NCI-H82 (cell line): ENCODE measurements around the gene CLDN9.

Experiments
- DNase-seq: peaks from one replicate; lab custom pipeline; 2025; lab: John Stamatoyannopoulos, UW

Gene CLDN9, protein sequence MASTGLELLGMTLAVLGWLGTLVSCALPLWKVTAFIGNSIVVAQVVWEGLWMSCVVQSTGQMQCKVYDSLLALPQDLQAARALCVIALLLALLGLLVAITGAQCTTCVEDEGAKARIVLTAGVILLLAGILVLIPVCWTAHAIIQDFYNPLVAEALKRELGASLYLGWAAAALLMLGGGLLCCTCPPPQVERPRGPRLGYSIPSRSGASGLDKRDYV

DNA sequence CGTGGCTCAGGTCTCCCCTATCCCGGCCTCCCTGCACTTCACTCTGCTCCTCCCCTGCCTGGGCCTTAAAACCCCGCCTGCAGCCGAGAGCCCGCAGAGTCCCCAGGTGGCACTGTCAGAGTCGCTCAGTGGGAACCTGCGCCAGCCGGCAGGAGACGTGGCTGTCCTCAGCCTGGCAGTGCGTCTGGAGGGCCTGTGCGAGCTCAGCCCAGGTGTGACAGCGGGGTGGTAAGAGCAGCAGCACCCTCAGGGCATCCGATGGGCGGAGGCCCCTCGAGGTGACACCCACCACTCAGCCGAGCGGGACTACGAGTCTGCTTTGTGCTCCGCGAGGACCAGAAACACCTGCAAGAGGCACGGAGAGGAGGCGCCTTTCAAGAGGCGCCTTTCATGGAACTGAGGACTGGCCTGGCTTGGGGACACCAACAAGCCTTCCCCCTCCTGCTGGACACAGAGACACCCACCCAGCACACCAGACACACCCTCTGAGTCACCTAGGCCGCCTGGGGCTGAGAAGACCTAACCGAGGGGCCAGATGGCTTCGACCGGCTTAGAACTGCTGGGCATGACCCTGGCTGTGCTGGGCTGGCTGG lies at the start of gene CLDN9:
CLDN9 (plus strand) TSS at position 96 of the 593 bp plus-strand sequence; CDS start at position 536, 440 bp downstream.
- DNase-seq, result no peak

DNA sequence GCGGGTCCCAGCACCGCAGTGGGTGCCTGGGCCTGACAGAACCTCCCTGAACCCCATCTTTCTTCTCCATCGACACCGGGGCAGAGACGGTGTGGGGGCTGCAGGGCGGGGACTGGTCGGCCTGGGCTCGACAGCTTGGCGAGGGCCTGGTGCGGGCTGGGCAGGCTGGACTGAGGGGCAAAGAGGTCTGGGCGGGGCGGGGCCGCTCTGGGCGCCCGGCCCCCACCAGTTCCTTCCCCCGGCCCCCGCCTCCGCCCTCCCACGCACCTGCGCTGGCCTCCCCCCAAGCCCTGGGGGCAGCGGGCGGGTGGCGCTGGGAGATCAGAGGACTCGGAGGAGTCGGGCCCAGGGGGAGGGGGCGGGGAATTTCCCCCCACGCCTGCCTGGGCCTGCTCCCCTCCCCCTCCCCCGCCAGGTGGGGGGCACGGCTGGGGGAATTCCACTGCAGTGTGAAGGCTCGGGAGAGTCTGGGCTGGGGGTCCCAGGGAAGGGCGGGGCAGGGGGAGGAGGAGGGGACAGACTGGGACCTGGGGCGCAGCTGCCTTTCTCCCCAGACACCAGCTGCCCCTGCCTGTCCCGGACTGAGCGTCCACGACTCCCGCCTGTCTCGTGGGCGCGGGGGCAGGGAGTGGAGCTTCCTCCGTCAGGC lies 49.5 kb upstream of the CLDN9 start:
- DNase-seq, result peak; percentile 81

DNA sequence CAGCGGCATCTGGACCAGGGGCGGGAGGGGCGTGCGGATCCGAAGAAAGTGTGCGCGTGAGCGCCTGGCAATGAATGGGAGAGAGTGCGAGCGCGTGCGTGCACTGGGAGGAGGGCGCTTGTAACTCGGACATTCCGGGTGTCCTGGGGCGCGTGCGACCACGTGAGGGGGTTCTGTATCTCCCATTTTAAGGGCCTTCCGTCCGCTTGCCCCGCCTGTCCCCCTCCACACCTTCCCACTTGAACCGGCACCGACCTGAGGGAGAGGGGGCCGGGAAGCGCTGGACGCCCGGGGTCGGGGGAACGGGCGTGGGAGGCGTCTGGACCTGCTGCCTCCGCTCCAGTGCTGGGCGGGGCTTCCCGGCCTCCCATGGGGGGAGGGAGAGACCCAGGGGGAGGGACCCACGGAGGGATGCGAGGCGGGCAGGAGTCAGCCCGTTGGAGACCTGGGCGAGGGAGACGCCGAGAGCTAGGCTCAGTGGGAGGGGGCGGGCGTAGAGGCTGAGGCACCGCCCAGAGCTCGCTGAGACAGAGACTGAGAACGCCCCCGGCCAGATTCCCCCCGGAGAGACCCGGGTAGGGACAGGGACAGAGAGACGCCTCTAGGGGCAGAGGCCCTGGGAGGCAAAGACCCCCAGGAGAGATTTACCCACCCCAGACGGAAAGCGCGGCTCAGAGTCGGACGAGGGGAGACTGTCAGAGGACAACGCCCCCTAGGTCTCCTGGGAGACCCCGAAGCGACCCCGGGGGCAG lies 48.8 kb upstream of the CLDN9 start, which contains the start of gene KREMEN2:
KREMEN2 (plus strand) TSS at position 553 of the 752 bp plus-strand sequence. CDS start 246 bp downstream, outside the sequence.
- peak; percentile 98 for DNase-seq

DNA sequence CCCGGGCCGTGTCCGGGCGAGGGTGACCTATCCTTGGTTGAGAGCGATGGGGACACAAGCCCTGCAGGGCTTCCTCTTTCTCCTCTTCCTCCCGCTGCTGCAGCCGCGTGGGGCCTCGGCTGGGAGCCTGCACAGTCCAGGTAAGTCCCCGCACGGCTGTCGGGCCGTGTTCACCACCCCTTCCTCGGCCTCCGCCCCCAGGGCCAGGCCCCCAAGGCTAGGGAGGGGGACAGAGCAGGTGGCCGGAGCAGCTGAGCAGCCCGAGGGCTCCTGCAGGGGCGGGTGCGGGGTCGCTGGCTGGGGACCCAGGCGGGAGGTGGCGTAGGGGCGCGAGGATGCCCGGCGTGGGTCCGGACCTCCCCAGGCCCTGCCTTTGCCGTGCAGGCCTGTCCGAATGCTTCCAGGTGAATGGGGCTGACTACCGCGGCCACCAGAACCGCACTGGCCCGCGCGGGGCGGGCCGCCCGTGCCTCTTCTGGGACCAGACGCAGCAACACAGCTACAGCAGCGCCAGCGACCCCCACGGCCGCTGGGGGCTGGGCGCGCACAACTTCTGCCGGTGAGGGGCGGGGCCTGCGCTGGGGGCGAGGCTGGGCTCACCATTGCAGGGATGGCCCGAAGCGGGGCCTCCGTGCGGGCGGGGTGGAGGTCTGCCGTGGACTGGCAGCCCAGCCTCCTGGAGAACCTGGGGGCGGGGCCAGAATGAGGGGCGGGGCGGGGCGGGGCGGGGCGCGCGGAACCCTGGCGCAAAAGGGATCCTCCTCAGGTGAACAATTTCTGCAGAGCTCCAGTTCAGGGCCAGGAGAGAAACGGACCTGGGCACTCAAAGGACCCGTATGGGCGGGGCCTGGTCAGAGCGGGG lies 48.0 kb upstream of the CLDN9 start:
- DNase-seq, result peak; percentile 97

DNA sequence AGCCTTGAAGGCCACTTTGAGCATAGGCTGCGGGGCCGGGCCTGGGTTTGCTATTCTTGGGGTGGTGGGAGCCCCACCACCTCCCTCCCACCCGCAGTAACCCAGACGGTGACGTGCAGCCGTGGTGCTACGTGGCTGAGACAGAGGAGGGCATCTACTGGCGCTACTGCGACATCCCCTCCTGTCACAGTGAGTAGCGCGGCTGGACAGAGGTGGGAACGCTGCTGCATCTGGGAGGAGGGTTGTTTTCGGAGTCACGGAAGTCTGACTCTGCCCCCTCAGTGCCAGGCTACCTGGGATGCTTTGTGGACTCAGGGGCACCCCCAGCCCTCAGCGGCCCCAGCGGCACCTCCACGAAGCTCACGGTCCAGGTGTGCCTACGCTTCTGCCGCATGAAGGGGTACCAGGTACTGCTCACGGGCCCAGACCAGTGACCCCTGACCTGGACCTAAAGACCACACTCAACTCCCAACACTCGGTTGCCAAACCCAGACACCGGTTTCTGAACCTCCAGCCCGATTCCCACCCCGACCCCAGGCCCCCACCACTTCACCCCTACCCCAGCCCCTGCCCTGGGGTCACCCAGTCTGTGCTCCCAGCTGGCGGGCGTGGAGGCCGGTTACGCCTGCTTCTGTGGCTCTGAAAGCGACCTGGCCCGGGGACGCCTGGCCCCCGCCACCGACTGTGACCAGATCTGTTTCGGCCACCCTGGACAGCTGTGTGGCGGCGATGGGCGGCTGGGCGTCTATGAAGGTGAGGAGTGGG lies 46.5 kb upstream of the CLDN9 start:
- DNase-seq, result no peak

DNA sequence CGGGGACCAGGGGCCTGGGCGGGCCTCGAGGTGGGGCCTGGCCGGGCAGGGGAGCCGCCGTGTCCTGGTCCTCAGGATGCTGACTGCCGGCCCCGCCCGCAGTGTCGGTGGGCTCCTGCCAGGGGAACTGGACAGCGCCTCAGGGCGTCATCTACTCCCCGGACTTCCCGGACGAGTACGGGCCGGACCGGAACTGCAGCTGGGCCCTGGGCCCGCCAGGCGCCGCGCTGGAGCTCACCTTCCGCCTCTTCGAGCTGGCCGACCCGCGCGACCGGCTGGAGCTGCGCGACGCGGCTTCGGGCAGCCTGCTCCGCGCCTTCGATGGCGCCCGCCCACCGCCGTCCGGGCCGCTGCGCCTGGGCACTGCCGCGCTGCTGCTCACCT lies 45.9 kb upstream of the CLDN9 start:
- no peak for DNase-seq

DNA sequence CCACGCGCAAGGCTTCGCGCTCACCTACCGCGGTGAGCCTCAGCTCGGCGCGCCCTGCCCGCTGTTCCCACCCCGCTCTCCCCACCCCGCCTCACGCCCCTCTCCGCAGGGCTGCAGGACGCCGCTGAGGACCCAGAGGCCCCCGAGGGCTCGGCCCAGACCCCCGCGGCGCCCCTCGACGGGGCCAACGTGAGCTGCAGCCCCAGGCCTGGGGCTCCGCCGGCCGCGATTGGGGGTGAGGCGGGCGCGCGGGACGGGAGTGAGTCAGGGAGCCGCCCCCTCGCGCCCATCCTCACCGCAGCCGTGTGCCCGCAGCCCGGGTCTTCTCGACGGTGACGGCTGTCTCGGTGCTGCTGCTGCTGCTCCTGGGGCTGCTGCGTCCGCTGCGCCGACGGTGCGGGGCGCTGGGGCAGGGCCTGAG lies 45.5 kb upstream of the CLDN9 start:
- DNase-seq, result no peak

DNA sequence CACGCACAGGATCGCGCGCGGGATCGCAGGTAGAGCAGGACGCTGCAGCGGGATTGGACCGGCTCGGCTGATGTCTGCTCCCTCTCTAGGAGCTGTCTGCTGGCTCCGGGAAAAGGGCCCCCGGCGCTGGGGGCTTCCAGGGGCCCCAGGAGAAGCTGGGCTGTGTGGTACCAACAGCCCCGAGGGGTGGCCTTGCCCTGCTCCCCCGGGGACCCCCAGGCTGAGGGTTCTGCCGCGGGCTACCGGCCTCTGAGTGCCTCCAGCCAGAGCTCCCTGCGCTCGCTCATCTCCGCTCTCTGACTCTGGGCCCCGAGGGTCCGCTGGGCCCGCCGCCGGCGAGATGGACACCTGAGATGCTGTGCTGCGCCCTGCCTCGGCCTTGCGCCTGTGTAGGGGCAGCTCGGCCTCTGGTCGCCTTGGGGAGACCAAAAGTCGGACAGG lies 45.0 kb upstream of the CLDN9 start:
- DNase-seq, result no peak

DNA sequence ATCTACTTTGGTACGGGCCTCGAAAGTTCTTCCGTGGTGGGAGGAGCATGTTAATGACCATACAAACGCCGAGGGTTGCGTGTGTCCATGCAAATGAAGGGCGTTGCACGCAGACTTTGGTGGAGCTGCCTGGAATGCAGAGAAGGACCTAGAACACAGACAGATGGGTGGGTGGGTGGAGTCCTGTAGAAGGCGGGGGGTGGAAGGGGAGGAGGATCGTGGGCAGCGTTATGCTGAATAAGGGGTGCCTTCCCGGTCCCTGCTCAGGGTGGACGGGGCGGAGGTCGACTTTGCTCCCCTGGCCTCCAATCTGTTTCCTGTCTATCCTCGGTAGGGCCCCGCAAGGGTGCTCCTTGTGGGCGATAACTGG lies 44.4 kb upstream of the CLDN9 start:
- peak; percentile 82 for DNase-seq

DNA sequence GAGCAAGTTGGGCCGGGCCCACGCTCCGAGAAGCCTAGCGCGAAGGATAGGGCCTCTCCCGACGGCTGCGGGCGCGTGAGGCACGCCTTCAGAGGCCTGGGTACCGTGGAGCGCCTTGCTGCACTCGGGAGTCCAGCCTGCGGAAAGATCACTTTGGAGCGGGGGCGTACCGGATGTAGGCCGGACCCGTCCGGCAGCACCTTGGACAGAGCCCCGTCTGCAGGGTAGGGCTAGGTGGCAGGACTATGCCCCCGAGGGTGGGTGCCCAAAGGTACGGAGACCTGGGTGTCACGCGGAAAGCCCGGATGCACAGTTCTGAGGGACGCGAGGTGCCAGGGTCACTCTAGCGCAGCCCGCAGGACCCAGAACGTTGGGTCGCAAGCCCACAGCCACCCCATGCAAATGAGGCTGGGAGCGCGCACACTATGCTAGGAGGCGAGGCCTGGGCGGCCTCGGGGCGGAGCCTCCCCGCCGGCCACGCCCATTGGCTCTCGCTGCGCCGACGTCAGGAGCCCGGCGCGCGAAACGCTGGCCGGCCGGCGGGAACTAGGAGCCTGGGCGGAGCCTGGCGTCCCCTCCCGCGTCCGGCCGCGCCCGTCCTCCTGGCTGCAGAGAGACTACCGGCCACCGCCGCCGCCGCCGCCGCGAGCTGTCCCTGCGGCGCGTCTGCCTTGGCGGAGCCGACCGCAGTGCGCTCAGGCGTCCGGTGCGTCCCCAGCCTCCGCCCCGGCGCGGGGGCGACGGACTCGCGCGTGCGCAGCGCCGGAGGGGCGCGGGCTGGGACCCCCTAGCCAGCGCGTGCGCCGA lies 43.8 kb upstream of the CLDN9 start, which contains the start of gene PAQR4:
PAQR4 (plus strand) TSS at position 611 of the 807 bp plus-strand sequence. CDS start 327 bp downstream, outside the sequence.
- DNase-seq, result peak; percentile 96

DNA sequence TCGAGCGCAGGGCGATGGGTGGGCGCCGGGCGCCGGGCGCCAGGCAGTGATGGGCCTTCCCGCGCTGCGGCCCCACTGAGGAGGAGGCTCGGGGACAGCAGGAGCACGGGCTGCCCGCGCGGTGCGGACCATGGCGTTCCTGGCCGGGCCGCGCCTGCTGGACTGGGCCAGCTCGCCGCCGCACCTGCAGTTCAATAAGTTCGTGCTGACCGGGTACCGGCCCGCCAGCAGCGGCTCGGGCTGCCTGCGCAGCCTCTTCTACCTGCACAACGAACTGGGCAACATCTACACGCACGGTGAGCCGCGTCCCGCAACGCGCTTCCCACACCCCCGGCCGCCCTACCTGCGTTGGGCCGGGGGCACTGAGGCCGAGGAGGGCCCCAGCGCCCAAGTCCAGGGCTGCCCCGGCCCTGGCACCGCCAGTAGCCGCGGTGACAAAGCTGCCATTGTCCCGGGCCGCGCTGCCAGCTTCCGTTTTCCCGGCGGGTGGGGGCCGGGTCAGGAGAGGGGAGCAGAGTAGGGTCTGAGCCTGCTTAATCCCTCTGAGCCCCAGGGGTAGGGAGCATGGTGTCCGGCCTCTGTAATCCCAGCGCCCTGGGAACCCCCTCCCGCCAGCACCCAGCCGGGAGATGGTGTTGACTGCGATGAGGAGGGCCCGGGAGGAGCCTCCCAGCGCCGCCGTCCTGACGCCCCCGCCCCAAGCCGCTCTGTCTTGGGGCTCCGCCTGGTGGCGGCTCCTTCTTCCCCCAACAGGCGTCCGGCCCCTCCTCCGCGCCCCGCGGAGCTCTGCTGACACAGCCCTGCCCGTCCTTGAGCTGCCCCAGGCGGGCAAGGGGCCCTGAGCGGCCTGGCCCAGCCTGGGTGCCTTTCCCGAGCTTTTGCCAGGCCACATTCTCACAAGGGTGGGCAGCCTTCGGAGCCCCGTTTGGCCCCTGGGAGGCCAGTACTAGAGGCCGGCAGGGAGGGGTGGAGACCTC lies 42.9 kb upstream of the CLDN9 start:
- peak; percentile 89 for DNase-seq

DNA sequence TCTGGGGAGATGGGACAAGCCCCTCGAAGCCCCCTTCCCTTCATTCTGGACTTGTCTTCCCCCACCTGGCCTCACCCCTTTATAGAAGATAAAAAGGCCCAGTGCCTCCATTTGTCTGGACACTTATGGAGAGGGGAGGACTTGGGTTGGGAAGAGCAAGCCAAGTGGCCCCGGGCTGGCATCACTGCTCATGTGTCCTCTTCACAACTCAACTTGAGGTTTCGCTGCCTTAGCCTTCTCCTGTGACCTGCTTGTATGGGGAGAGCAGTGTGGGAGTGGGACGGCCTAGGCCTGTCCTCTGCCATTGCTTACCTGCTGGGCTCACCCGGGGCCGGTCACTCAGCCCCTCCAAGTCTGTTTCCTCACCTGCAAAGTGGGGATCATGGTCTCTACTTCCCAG lies 42.2 kb upstream of the CLDN9 start:
- peak; percentile 64 for DNase-seq

DNA sequence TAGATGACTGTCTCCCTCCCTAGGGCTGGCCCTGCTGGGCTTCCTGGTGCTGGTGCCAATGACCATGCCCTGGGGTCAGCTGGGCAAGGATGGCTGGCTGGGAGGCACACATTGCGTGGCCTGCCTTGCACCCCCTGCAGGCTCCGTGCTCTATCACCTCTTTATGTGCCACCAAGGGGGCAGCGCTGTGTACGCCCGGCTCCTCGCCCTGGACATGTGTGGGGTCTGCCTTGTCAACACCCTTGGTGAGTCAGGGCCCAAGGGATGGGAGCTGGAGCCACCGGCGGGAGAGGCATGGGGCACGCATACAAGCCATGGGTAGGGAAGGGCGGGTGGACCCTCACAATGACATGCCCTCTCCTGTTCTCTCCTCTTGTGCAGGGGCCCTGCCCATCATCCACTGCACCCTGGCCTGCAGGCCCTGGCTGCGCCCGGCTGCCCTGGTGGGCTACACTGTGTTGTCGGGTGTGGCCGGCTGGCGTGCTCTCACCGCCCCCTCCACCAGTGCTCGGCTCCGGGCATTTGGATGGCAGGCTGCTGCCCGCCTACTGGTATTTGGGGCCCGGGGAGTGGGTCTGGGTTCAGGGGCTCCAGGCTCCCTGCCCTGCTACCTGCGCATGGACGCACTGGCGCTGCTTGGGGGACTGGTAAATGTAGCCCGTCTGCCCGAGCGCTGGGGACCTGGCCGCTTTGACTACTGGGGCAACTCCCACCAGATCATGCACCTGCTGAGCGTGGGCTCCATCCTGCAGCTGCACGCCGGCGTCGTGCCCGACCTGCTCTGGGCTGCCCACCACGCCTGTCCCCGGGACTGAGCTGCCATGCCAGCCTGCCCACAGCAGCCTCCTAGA lies 41.4 kb upstream of the CLDN9 start:
- DNase-seq, result no peak

DNA sequence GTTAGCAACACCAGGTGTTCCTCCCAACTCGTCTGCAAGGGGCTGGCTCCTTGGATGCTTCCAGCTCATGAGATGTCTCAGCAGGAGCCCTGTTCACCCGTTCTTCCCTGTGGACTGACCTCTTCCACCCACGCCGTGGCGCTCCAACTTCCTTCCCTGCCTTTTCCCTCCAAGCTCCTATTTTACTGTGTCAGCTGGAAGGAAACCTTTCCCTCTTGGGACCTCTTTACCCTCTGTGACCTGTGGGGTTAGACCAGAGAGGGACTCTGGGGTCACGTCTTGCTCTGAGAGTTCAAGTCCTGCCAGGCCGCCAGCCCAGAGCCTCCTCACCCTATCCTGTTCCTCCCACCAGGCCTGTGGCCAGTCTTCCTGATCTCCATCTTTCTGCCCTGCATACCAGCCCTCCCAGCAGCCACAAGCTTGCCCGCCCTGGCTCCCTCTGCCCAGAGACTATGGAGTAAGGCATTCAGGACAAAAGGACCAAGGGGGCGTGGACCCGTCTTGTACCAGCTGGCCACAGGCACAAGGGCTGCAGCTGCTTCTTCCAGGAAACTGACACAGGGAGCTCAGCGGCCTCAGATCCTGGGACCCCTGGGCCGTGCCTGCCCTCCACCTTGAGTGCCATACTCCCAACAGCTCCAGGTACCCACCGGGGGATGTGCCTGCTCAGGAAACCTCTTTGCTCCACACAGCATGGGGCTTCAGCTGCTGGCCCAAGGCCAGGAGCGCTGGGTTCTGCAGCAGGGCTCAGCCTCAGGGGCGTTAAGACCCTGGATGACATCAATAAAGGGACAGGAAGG lies 40.5 kb upstream of the CLDN9 start:
- peak; percentile 38 for DNase-seq

DNA sequence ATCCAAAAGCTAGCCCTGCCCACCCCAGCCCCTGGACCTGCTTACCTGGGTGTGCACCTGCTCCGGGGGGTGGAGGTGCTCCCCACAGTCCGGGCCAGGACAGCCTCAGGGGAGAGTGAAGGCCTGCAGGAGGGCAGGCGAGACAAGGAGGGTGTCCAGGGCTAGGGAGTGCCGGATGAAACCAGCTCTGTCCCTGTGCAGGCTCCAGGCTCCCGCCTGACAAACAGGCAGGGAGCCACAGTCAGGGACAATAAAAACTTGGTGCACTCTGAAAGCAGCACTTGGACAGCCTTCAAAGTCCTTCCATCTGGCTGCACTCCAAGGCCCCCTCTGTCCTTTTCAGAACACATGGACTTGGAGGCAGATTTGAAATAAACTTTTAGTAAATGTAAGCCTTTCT lies 39.6 kb upstream of the CLDN9 start:
- DNase-seq, result no peak

DNA sequence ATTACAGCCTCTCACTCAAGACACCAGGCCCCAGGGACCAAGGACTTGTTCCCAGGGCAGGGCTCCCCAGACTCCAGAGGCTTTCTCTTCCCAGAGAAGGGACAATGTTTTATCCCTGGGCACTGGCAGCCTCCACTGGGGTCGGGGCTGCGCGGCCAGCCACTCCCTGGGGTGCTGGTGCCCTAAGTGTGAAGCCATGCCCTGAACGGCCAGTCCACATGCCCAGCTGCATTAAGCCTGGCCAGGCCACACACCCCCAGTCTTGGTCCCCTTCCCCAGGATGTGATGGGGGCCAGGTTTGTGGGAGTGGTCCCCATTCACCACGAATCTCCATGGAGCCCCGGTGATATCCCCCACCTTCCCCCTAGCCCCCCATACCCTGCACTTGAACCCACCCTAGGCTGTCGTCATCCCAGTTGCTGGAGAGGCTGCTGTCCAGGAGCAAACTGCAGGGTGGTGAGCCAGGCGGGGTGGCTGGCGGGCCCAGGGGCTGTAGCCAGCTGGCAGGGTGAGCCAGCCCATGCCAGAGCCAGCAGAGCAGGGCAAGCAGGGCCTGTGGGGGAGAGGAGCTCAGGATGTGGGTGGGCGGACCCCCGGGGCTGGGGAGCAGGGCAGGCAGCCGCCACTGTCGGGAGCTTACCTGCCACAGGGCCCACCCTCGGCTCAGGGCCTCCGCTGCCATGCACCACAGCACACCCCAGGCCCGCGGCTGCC lies 39.0 kb upstream of the CLDN9 start:
- DNase-seq, result no peak
